Progenitor cell of endocrine pancreas (in vitro differentiated cells): ENCODE data around the gene PAX2. TPM values are rescaled to one million over a fixed set of nuclear protein-coding genes. Genes with fewer than 3 reads are reported as not detected.
A peak's percentile ranks its signal among the peaks of the same experiment; 100 is the strongest.

Experiments used
- DNase-seq: peaks from one replicate; pipeline ENCODE4 v3.0.0; 2021; ENCODE audit warnings: low spot score; ENCODE audit not compliant: unreplicated experiment
- H3K27ac Mint-ChIP-seq: 2 replicates; pipeline ENCODE4 v1.8.0; 2021; ENCODE audit warnings: mild to moderate bottlenecking, moderate library complexity, mixed read lengths
- H3K27me3 Mint-ChIP-seq: 2 replicates; pipeline ENCODE4 v1.8.0; 2021; ENCODE audit warnings: mixed read lengths
- H3K36me3 Mint-ChIP-seq: 2 replicates; pipeline ENCODE4 v1.8.0; 2022; ENCODE audit warnings: mixed read lengths; ENCODE audit not compliant: insufficient read depth
- H3K4me1 Mint-ChIP-seq: 2 replicates; pipeline ENCODE4 v1.8.0; 2021; ENCODE audit warnings: low read depth, mixed read lengths
- H3K4me3 Mint-ChIP-seq: 2 replicates; pipeline ENCODE4 v1.8.0; 2021; ENCODE audit warnings: low read depth, mild to moderate bottlenecking, moderate library complexity, mixed read lengths
- H3K9me3 Mint-ChIP-seq: 2 replicates; pipeline ENCODE4 v1.8.0; 2021; ENCODE audit warnings: low read depth, mixed read lengths
- CTCF ChIP-seq: fragments of 200-600 bp; sonication (generic); IDR thresholded peaks from one replicate; pipeline ENCODE4 v1.5.0; 2021; ENCODE audit warnings: antibody characterized with exemption, mild to moderate bottlenecking; ENCODE audit not compliant: unreplicated experiment
- total RNA-seq: library from RNA; stranded (reverse); gene quantifications from 2 replicates; pipeline ENCODE4 v1.2.1, GENCODE V29; 2021

Gene PAX2
- total RNA-seq, 1 donor from 2014 or later, result not detected

DNA sequence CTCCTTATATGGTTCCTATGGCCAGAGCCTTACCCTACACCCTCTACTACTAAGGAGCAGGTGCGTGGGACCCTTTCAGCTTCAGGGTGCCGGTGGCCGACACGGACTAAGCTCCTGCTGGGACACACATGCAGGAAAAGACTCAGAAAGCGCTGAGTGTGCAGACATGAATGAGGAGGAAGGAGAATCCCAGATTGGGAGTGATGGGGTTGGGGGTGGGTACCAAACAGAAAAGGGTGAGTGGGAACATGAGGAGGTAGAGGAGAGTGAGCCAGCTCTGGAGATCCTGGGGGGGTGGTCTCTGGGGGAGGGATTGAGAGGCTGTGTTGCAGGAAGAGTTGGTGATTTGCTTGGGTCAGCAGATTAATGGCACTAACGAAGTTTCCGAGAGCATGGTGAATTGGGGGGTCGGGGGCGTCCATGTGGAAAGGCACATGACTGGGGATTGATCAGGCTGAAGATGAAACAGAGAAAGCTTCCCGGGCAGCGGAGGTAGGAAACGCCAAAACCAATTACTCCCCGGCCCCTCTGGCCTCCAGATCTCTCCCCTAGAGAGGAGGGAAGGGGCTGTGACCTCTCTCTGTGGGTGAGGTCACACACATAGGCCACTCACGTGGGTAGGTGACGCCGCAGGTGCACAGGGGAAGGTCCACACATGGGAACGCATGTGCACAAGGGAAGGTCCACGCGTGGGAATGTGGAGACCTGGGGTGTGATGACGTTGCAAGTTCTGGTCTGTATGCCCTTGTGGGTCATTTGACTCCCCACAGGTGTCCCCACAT is 129.5 kb downstream of the PAX2 start:
- no peak for DNase-seq
- no peak for TF ChIP-seq CTCF
- Mint-ChIP-seq H3K27ac (no peak overlapping the region), H3K27me3 (peaks cover 57% of the 10 kb centered on the region), H3K36me3 (no peaks in the 10 kb centered on the region), H3K4me3 (no peak overlapping the region), H3K9me3 (no peaks in the 10 kb centered on the region), H3K4me1 (peaks cover 7% of the 10 kb centered on the region)

- DNase-seq, result no peak
- Mint-ChIP-seq H3K9me3 (no peaks in the 10 kb centered on the region), H3K27ac (no peak overlapping the region), H3K36me3 (no peaks in the 10 kb centered on the region), H3K27me3 (peaks cover 52% of the 10 kb centered on the region), H3K4me1 (peaks cover 7% of the 10 kb centered on the region), H3K4me3 (no peak overlapping the region)
- peak; percentile 11 for TF ChIP-seq CTCF
Observed at GRCh38 chr10:100875484-100876166, 130.2 kb downstream of the PAX2 start.

DNA sequence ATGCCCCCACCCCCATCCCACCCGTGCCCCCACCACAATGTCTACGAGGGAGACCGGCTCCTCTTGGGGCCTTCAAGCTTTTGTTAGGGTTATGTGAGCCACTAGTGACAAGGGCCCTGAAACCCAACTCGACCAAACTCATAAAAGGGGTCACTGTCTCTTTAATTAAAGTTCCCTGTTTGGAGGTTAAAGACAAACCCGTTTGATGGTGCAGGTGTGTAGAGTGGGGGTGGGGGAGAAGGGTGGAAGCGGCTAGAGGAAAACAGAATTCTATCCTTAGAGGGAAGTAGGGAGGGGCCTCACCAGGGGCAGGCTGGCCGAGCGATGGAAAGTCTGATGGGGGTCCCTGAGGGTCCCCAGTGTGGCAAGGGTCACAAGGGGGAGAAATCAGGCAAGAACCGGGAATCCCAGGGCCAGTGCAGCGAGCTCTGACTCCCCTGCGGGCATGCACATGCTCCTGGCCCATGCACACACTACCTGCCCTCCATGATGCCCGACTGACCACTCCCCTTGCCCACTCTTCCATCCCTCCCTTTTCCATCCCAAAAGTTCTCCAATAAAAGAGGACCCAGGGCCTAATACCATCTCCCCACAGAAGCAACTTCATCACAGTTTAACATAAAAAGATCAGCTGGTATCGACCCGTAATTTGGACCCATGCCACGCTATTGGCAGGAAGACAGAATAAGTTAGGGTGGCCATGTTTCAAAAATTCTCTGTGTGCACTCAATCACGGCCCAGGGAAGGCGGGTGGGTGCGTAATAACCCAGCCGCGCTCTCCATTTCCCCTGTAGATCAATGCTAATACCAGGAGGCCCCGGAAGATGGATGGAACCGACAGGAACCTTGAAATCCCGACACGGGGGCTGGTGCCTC is 131.4 kb downstream of the PAX2 start:
- Mint-ChIP-seq H3K4me3 (no peak overlapping the region), H3K4me1 (peaks cover 13% of the 10 kb centered on the region), H3K27me3 (peaks cover 56% of the 10 kb centered on the region), H3K9me3 (no peaks in the 10 kb centered on the region), H3K27ac (no peak overlapping the region), H3K36me3 (no peaks in the 10 kb centered on the region)
- no peak for DNase-seq
- TF ChIP-seq CTCF, result no peak

GRCh38 chr10:100877461-100877850 is 132.1 kb downstream of the PAX2 start:
- TF ChIP-seq CTCF, result no peak
- Mint-ChIP-seq H3K36me3 (no peaks in the 10 kb centered on the region), H3K9me3 (no peaks in the 10 kb centered on the region), H3K4me3 (no peak overlapping the region), H3K4me1 (peaks cover 18% of the 10 kb centered on the region), H3K27ac (no peak overlapping the region), H3K27me3 (peaks cover 60% of the 10 kb centered on the region)
- no peak for DNase-seq

GRCh38 chr10:100878291-100878910 is 133.0 kb downstream of the PAX2 start:
- peaks cover 18% of the 10 kb centered on the region for H3K4me1 Mint-ChIP-seq
- H3K4me3 Mint-ChIP-seq, result no peak overlapping the region
- H3K27ac Mint-ChIP-seq, result no peak overlapping the region
- DNase-seq, result peak; percentile 43
- H3K9me3 Mint-ChIP-seq, result no peaks in the 10 kb centered on the region
- peaks cover 57% of the 10 kb centered on the region for H3K27me3 Mint-ChIP-seq
- peak; percentile 75 for TF ChIP-seq CTCF
- H3K36me3 Mint-ChIP-seq, result no peaks in the 10 kb centered on the region
